Psoas muscle (tissue), 8 donors: ENCODE measurements around the gene CSNK1G1. TPM values are rescaled to one million over a fixed set of nuclear protein-coding genes. Genes with fewer than 3 reads are reported as not detected.
A peak's percentile ranks its signal among the peaks of the same experiment; 100 is the strongest.

Source experiments
- ATAC-seq, 4 donors: fragments of 200-7000 bp; cut with Tn5 transposase; one replicate each; pipeline ENCODE4 v1.9.1; 2020; ENCODE audit warnings: moderate library complexity in 3 of 4, mild to moderate bottlenecking in 2 of 4
- DNase-seq, 2 donors: peaks; one replicate each; pipeline ENCODE4 v3.0.0-alpha.2; 2020
- H3K27ac ChIP-seq: fragments of 200-600 bp; one replicate; pipeline ENCODE4 v1.8.0; 2022
- H3K27me3 ChIP-seq, 3 donors: fragments of 200-600 bp in 1 of 3; one replicate each; pipeline versions ENCODE4 v1.6.1 to v1.8.0; 2013 to 2022; ENCODE audit warnings: low read length in 2 of 3, mild to moderate bottlenecking in 2 of 3, moderate library complexity in 1 of 3; ENCODE audit not compliant: insufficient read depth in 3 of 3
- H3K36me3 ChIP-seq, 2 donors: fragments of 200-600 bp in 1 of 2; one replicate each; pipeline versions ENCODE4 v1.6.1 to v1.8.0; 2013 to 2022; ENCODE audit warnings: low read depth in 1 of 2, mild to moderate bottlenecking in 1 of 2, moderate library complexity in 1 of 2; ENCODE audit not compliant: insufficient read depth in 1 of 2
- H3K4me1 ChIP-seq: fragments of 200-600 bp; one replicate; pipeline ENCODE4 v1.8.0; 2022
- H3K4me3 ChIP-seq: fragments of 200-600 bp; one replicate; pipeline ENCODE4 v1.8.0; 2022; ENCODE audit warnings: mild to moderate bottlenecking
- H3K9me3 ChIP-seq: fragments of 200-600 bp; one replicate; pipeline ENCODE4 v1.8.0; 2022
- CTCF ChIP-seq: fragments of 200-600 bp; IDR thresholded peaks from one replicate; pipeline ENCODE4 v1.8.0; 2022; ENCODE audit warnings: antibody characterized with exemption
- WGBS, 3 donors: extraction: QIAGEN DNeasy Blood & Tissue Kit; methylation state at CpG; one replicate each; pipeline versions ENCODE4 v1.1.6 to v1.1.7; 2013; 5-methylcytosine and 5-hydroxymethylcytosine counted together
- intact Hi-C, 2 donors: fragments of 100-400 bp; cut with DNase I; formaldehyde crosslinking; loops; one replicate each; pipeline versions ENCODE4 v1.11.0 to v1.14.2; 2022
- polyA plus RNA-seq, 3 donors: library from polyadenylated mRNA; stranded (reverse); fragments of 200-250 nt; gene quantifications; one replicate each; pipeline ENCODE4 v1.2.3, GENCODE V29; 2013
- total RNA-seq, 4 donors: library from RNA; stranded (reverse); fragmentation: NEBNext Ultra II Directional in 2 of 4; extraction: Animal tissue kit (Norgen Biotek cat#: 25700) in 2 of 4; gene quantifications; one replicate each; pipeline versions ENCODE4 v1.2.1 to v1.2.4, GENCODE V29; 2021 to 2023
- donor health status: healthy with polysubstance abuse.
- donor health status: DM: no; HTN: no; CAD: no; lungs with moderate emphysema.
- donor health status: Bipolar disorder and iron deficiency.
- donor health status: healthy.
- donor health status: DM: yes; HTN: yes; CAD: no.
- donor health status: DM: no; HTN: no; CAD: no.
- donor health status: DM: no; HTN: no; CAD: no.
- donor health status: DM: yes; HTN: yes; CAD: no.

Gene CSNK1G1
- total and polyA plus RNA-seq, 7 donors: 1.9 to 9.6 (median 7.1) TPM

- DNase-seq (peak; percentile 99), ATAC-seq (peak; percentile 95 to 96 (median 95))
- H3K36me3 ChIP-seq: peaks cover 8 to 40% of the 10 kb centered on the region in 2 donors
- peak within 1 kb of the TSS; percentile 95 for H3K27ac ChIP-seq
- WGBS, 3 donors: 0 to 1% (median 0%) methylated on average over 40 to 69 of the region's 69 CpGs
- intact Hi-C loops: loop anchor here (5.0 kb wide), 1 partner anchor 194 kb away; the partner anchor contains the start of gene CSNK1G1 (in 2 of the 2)
- no peaks in the 10 kb centered on the region for H3K9me3 ChIP-seq
- H3K4me1 ChIP-seq: peaks cover 37% of the 10 kb centered on the region
- H3K4me3 ChIP-seq: peak within 1 kb of the TSS; percentile 95
- H3K27me3 ChIP-seq: no peaks in the 10 kb centered on the region
- TF ChIP-seq CTCF: peak; percentile 33
Measured at GRCh38 chr15:64162869-64163658, 192.9 kb downstream of the CSNK1G1 start, which contains the start of gene PPIB. TSS of gene PPIB (minus strand) at chr15:64163022. CDS start at chr15:64162986, 36 bp downstream.

GRCh38 chr15:64162478-64162868 is 193.5 kb downstream of the CSNK1G1 start:
- intact Hi-C loops: loop anchor here (5.0 kb wide), 1 partner anchor 195 kb away; the partner anchor contains the start of gene CSNK1G1 (in 2 of the 2)
- TF ChIP-seq CTCF: no peak
- peak; percentile 46 to 63 (median 52) for ATAC-seq

GRCh38 chr15:64161688-64162477 is 194.1 kb downstream of the CSNK1G1 start:
- ATAC-seq: no peak
- peaks cover 8 to 52% of the 10 kb centered on the region in 2 donors for H3K36me3 ChIP-seq
- H3K27ac ChIP-seq: peak overlapping the region; percentile 95
- intact Hi-C loops: loop anchor here (5.0 kb wide), 1 partner anchor 195 kb away; the partner anchor contains the start of gene CSNK1G1 (in 2 of the 2)
- H3K27me3 ChIP-seq: no peaks in the 10 kb centered on the region
- TF ChIP-seq CTCF: no peak
- no peaks in the 10 kb centered on the region for H3K9me3 ChIP-seq
- H3K4me1 ChIP-seq: peaks cover 37% of the 10 kb centered on the region
- 49 to 60% (median 53%) methylated on average over 12 of the region's 12 CpGs for WGBS, 3 donors
- peak overlapping the region; percentile 95 for H3K4me3 ChIP-seq
- no peak for DNase-seq

More at GRCh38 chr15:64162478-64162868, 193.5 kb downstream of the CSNK1G1 start:
- H3K36me3 ChIP-seq: peaks cover 8 to 46% of the 10 kb centered on the region in 2 donors
- H3K27me3 ChIP-seq: no peaks in the 10 kb centered on the region
- WGBS, 3 donors: 1% methylated on average over 18 to 21 of the region's 21 CpGs
- no peak for DNase-seq
- peak overlapping the region; percentile 95 for H3K4me3 ChIP-seq
- H3K27ac ChIP-seq: peak overlapping the region; percentile 95
- H3K9me3 ChIP-seq: no peaks in the 10 kb centered on the region
- H3K4me1 ChIP-seq: peaks cover 37% of the 10 kb centered on the region

- no peak for ATAC-seq
- Histone ChIP-seq H3K4me1 (peaks cover 30% of the 10 kb centered on the region), H3K27me3 (no peaks in the 10 kb centered on the region), H3K36me3 (peaks cover 8 to 83% of the 10 kb centered on the region in 2 donors), H3K9me3 (no peaks in the 10 kb centered on the region), H3K4me3 (no peak overlapping the region), H3K27ac (no peak overlapping the region)
- no peak for TF ChIP-seq CTCF
- intact Hi-C loops: no loop called here
- DNase-seq: no peak
- 87 to 89% (median 88%) methylated on average over 11 of the region's 11 CpGs for WGBS, 3 donors
Measured at GRCh38 chr15:64158363-64159134, 197.4 kb downstream of the CSNK1G1 start.
